Skeletal muscle tissue (tissue), 4 donors: ENCODE measurements around the gene SMOC2. TPM values are rescaled to one million over a fixed set of nuclear protein-coding genes. Genes with fewer than 3 reads are reported as not detected.
"Not testable (repeated sequence)": the region's sequence is repeated elsewhere in the genome, so short reads cannot be mapped to it uniquely, and the experiment has no call there.

Source experiments
- H3K27ac ChIP-seq: one replicate; pipeline ENCODE4 v1.7.0; 2013; ENCODE audit warnings: mild to moderate bottlenecking, low read depth, low read length, inconsistent platforms
- H3K27me3 ChIP-seq, 3 donors: one replicate each; pipeline ENCODE4 v1.7.0; 2013; ENCODE audit warnings: low read length in 3 of 3; ENCODE audit not compliant: control insufficient read depth in 3 of 3, insufficient read depth in 3 of 3
- H3K36me3 ChIP-seq, 3 donors: one replicate each; pipeline ENCODE4 v1.7.0; 2013; ENCODE audit warnings: low read length in 3 of 3; ENCODE audit not compliant: control insufficient read depth in 3 of 3, insufficient read depth in 3 of 3
- H3K4me1 ChIP-seq, 3 donors: one replicate each; pipeline ENCODE4 v1.7.0; 2013; ENCODE audit warnings: low read length in 3 of 3, mild to moderate bottlenecking in 3 of 3; ENCODE audit not compliant: control insufficient read depth in 3 of 3, insufficient read depth in 3 of 3
- H3K4me3 ChIP-seq, 3 donors: one replicate each; pipeline ENCODE4 v1.7.0; 2013; ENCODE audit warnings: low read length in 3 of 3
- H3K9ac ChIP-seq, 3 donors: one replicate each; pipeline ENCODE4 v1.7.0; 2013; ENCODE audit warnings: low read length in 3 of 3, mild to moderate bottlenecking in 3 of 3, moderate library complexity in 2 of 3, low read depth in 1 of 3
- H3K9me3 ChIP-seq, 3 donors: one replicate each; pipeline ENCODE4 v1.7.0; 2013; ENCODE audit warnings: low read length in 3 of 3; ENCODE audit not compliant: control insufficient read depth in 3 of 3
- total RNA-seq: library from RNA; depleted of rRNA; stranded (reverse); fragments of >200 nt; gene quantifications from one replicate; pipeline ENCODE4 v1.2.3, GENCODE V29; 2014
- donor health status: Osteomylitis.

The SMOC2 gene
- total RNA-seq, 1 donor from 2014 or later: 26.6 TPM

DNA sequence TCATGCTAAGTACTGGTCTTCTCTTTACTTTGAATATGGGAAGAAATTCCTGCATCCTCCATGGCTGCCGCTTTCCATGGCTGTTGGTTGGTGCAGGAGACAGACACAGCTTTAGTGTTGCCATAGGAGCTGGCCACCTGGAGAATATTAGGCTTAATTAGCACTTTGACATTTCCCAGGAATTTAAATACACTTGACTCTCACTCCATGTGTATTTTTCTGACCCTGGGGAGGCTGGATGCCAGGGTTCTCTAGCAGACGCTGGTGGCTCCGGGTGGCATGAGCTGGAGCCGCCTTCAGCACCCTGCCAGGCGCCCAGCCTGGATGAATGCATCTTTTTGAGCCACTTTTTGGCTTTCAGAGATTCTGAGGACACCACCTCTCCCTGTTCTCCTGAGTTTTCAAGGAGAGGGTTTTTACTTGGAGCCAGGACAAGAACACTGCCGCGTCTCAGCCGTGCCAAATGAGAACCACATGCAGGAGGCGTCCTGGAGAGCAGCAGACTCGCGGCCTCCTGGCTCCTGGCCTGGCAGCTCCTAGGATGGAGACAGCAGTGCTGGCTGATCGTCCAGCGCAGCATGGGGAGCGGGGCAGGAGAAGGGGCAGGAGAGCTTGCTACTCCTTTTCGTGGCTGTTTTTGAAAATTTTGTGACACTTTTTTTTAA lies 258.8 kb downstream of the SMOC2 start:
- Histone ChIP-seq H3K27me3 (peaks cover 7 to 8% (median 7%) of the 10 kb centered on the region in 3 donors), H3K9ac (no peak overlapping the region), H3K36me3 (no peaks in the 10 kb centered on the region), H3K4me1 (peaks cover 0 to 4% (median 0%) of the 10 kb centered on the region in 3 donors), H3K9me3 (no peaks in the 10 kb centered on the region), H3K27ac (no peak overlapping the region), H3K4me3 (no peak overlapping the region)

DNA sequence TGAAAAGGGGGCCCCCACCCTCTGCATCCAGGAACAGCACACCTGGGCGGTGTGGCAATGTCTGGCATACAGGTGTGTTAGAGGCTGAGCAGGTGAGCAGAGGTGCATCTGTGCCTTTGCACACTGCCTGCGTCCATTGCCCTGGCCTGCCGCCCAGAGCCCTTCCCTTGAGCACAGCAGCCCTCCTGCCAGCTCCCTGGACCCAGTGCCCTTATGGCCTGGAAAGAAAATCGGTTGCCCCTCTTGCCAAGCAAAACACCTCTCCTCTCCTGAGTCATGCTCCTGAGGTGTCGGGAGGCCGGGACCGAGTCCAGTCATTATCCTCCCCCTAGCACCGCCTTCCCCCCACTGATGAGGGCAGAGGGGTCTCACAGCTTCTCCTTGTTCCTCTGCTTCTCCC lies 259.9 kb downstream of the SMOC2 start:
- Histone ChIP-seq H3K27me3 (peaks cover 7 to 8% (median 7%) of the 10 kb centered on the region in 3 donors), H3K9ac (no peak overlapping the region), H3K9me3 (no peaks in the 10 kb centered on the region), H3K36me3 (no peaks in the 10 kb centered on the region), H3K4me3 (no peak overlapping the region), H3K27ac (no peak overlapping the region), H3K4me1 (peaks cover 0 to 4% (median 0%) of the 10 kb centered on the region in 3 donors)

DNA sequence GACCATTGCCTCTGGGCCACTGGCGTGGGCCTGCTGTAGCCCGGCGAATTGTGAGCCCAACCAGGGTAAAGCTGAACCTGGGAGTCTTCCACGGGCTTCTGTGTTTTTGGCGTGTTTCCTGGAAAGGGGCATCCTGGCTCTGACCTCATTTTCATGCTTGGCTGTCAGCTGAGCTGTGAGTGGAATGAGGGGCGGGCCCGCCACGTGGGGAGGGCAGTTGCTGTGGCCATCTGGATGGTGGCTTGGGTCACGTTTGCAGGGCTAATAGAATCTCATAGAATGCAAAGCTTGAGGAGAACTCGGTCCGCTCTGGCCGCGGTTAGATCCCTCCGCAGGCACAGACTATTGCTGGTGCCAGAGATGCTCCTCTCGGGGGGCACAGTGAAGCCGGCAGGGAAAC lies 263.0 kb downstream of the SMOC2 start:
- Histone ChIP-seq H3K4me3 (no peak overlapping the region), H3K27ac (no peak overlapping the region), H3K4me1 (peaks cover 0 to 4% (median 0%) of the 10 kb centered on the region in 3 donors), H3K36me3 (no peaks in the 10 kb centered on the region), H3K9ac (no peak overlapping the region), H3K9me3 (no peaks in the 10 kb centered on the region), H3K27me3 (peaks cover 8 to 20% (median 13%) of the 10 kb centered on the region in 3 donors)

DNA sequence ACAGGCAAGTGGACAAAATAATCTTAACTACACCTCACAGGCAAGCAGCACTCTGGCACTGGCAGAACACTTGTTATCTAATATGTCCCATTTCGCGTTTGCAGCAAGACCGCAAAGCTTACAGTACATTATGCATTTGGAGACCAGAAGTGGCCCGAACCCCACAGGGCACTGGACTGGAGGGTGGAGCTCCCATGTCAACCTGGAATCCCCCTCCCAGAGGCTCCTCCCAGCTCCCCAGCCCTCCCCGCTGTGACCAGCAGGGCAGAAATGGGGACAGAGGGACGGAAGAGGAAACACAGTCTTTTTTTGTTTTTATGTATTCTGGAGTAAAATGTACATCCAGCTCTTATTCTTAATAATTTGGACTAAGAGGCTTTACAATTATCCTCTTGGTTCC lies 263.7 kb downstream of the SMOC2 start:
- Histone ChIP-seq H3K4me1 (peaks cover 0 to 4% (median 0%) of the 10 kb centered on the region in 3 donors), H3K9me3 (no peaks in the 10 kb centered on the region), H3K27ac (no peak overlapping the region), H3K36me3 (no peaks in the 10 kb centered on the region), H3K4me3 (no peak overlapping the region), H3K9ac (no peak overlapping the region), H3K27me3 (peaks cover 8 to 20% (median 16%) of the 10 kb centered on the region in 3 donors)

- H3K9ac ChIP-seq, H3K27ac ChIP-seq, H3K4me1 ChIP-seq, H3K4me3 ChIP-seq, H3K36me3 ChIP-seq, H3K9me3 ChIP-seq: not testable (repeated sequence)
- H3K27me3 ChIP-seq: peaks cover 8 to 21% (median 20%) of the 10 kb centered on the region in 3 donors
Observed at GRCh38 chr6:168705271-168705670, 264.3 kb downstream of the SMOC2 start.

DNA sequence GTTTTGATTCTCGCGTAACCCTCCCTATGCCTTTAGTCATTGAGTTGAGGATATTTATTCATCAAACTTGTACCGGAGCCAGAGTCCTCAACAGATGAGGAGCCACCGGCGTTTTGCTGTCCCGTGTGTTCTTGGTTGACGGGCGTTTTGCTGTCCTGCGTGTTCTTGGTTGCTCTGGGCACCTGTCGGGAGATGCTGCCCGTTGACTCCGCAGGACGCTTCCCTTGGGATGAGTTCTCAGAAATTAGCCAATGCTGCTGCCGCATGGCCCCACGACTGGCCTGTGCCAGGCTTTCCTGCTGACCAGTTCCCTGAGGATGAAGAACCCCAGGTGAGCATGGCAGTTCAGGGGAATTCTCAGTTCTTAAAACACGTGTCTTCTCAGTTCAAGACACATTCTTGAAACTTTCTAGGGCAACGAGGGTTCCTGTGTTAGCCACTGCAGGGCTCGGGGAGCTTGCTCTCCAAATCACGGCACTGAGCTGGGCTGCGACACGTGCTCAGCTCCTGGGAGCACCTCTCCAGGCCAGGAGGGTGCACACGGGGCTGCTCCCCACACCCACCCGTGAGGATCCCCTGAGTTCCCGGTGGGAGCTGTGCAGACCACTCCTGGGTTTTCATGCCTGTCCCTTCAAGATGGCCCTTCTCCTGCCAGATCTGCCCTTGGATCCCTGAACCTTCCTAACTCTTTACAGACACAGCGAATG lies 265.6 kb downstream of the SMOC2 start:
- no peak overlapping the region for H3K9ac ChIP-seq
- no peaks in the 10 kb centered on the region for H3K9me3 ChIP-seq
- no peak overlapping the region for H3K4me3 ChIP-seq
- H3K36me3 ChIP-seq: no peaks in the 10 kb centered on the region
- no peak overlapping the region for H3K27ac ChIP-seq
- peaks cover 3 to 28% (median 21%) of the 10 kb centered on the region in 3 donors for H3K27me3 ChIP-seq
- peaks cover 0 to 4% (median 0%) of the 10 kb centered on the region in 3 donors for H3K4me1 ChIP-seq

DNA sequence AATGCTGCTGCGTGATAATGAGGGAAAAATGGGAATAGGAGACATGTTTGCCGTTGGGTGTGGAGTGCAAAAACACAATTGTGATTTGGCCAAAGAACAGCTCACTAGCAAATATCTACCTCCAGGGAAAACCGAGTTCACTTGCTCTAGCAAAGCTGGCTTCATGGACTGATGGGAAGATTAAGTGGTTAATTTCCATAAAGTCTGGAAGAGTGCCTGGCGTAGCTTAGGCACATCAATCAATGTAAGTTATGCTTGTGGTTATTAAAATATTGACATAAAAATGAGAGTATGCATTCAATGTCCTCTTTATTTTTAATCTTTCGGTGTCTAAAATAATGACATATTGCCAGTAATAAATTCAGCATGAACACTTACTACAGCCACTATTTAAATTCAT lies 267.5 kb downstream of the SMOC2 start:
- Histone ChIP-seq H3K27ac (no peak overlapping the region), H3K4me1 (peaks cover 0 to 4% (median 0%) of the 10 kb centered on the region in 3 donors), H3K9ac (no peak overlapping the region)

DNA sequence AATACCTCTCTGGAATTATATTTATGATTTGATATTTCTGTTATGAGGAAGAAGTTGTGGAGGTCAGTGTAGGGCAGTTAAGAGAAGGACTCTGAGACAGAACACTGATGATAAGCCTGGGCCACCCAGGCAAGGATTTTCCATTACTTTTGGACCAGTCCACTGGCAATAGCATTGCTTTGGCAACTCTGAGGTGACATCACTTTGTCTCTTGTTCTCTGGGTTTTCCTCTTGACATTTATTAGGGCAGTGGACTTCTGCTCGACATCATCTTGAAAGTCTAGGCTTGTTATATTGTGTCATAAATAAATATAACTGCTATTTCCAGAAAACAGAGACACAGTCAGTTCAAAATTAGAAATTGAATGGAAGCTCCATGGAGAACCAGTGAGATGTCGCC lies 268.0 kb downstream of the SMOC2 start:
- Histone ChIP-seq H3K27ac (no peak overlapping the region), H3K4me1 (peaks cover 0 to 2% (median 0%) of the 10 kb centered on the region in 3 donors), H3K9ac (no peak overlapping the region), H3K27me3 (peaks cover 0 to 34% (median 19%) of the 10 kb centered on the region in 3 donors), H3K9me3 (no peaks in the 10 kb centered on the region), H3K36me3 (no peaks in the 10 kb centered on the region), H3K4me3 (no peak overlapping the region)

More for the DNA sequence above, 267.5 kb downstream of the SMOC2 start:
- Histone ChIP-seq H3K9me3 (no peaks in the 10 kb centered on the region), H3K4me3 (no peak overlapping the region), H3K36me3 (no peaks in the 10 kb centered on the region), H3K27me3 (peaks cover 0 to 34% (median 19%) of the 10 kb centered on the region in 3 donors)

- H3K4me1 ChIP-seq: no peaks in the 10 kb centered on the region
- peaks cover 0 to 34% (median 19%) of the 10 kb centered on the region in 3 donors for H3K27me3 ChIP-seq
- H3K27ac ChIP-seq: no peak overlapping the region
- no peaks in the 10 kb centered on the region for H3K9me3 ChIP-seq
- no peaks in the 10 kb centered on the region for H3K36me3 ChIP-seq
- no peak overlapping the region for H3K4me3 ChIP-seq
- no peak overlapping the region for H3K9ac ChIP-seq
Observed at GRCh38 chr6:168709390-168709789, 268.4 kb downstream of the SMOC2 start.

DNA sequence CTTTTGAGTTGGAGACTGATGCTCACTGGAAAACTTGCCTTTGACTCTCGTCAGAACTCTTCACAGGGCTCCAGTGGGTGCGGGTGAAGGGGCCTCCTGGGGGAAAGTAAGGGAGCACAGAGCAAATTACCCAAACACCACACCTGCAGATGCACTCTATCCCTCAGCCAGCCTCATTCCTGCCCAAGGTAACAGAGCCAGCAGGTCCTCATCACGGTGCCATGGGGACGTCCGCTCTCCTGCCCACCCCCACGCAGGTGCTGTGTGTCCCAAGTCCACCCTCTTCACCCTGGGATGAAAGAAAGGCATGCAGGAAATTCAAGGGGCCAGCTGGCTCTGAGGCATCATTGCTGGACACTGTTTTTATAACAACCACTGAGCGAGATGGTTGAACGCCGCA lies 269.0 kb downstream of the SMOC2 start:
- H3K9ac ChIP-seq: no peak overlapping the region
- no peak overlapping the region for H3K27ac ChIP-seq
- H3K36me3 ChIP-seq: no peaks in the 10 kb centered on the region
- H3K4me1 ChIP-seq: no peaks in the 10 kb centered on the region
- peaks cover 0 to 34% (median 19%) of the 10 kb centered on the region in 3 donors for H3K27me3 ChIP-seq
- no peaks in the 10 kb centered on the region for H3K9me3 ChIP-seq
- no peak overlapping the region for H3K4me3 ChIP-seq
